GM19238 (cell line): ENCODE measurements around the gene PDGFRA.
A peak's percentile ranks its signal among the peaks of the same experiment; 100 is the strongest.
"Not testable (repeated sequence)": the region's sequence is repeated elsewhere in the genome, so short reads cannot be mapped to it uniquely, and the experiment has no call there.

Experiments
- DNase-seq: peaks from one replicate; pipeline ENCODE4 v3.0.0; 2011; ENCODE audit warnings: low spot score; ENCODE audit not compliant: insufficient read length

The PDGFRA gene

DNA sequence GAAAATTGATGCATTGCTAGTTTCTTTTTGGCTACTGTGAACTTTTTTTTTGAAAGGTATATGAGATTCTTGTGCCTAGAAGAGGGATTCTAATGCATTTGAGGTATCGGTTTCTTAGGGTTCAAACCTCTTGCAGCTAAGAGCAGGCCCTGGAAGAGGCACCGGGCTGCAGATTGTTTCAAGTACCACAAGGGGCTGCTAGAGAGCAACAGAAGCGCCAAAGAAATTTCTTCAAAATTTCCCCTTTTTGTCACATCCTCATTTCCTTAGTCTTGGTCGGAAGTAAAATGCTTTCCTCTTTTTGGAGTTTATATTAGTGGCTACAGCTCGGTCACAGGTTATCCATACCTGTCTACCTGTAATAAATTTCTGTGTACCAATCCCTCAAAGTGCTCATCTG lies 89.8 kb downstream of the PDGFRA start:
- DNase-seq, result peak; percentile 16

GRCh38 chr4:54320826-54321685 lies 92.0 kb downstream of the PDGFRA start:
- no peak for DNase-seq

DNA sequence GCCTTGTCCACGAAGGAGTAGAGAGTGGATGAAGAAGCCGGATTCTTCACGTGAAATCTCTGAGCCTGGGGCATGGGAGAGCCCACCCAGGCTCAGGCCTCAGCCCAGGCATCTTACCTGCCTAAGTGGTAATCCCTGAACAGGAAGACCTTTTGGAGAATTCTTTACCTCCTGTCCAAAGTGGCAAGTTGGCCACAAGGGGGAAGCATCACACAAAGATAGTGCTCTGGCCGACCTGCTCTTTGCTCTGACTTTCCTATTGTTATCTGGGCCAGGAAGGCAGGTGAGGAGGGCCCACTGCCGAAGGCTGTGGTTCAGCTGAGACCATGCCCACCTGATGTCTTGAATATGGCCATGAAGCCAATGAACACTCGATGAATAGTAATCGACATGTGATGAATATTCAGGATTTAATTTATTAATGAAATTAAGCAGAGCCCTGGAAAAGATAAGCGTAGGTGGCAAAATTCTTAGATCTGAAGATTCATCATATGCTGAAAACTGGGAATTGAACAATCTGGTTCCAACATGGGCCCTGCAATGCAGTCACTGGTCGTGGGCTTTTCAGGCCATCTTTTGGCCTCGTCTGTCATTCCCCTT lies 93.8 kb downstream of the PDGFRA start:
- peak; percentile 61 for DNase-seq

DNA sequence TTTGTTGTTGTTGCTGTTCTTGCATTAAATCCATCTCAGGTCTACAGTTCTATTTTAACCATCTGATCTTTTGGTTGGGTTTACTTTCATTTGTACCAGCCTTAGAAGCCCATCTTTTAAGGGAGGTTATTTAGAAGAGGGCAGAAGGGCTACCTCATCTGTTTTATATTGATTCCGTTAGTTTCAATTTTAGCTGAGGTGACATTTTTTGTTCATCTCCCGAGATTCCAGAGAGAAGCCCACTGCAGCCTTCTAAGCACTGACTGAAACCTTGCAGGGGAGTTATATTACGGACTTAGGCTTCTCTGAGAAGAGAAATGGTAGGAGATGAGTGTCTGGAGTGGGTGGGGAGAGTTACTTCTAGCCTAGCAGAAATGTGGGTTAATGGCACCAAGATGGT lies 101.8 kb downstream of the PDGFRA start:
- DNase-seq, result no peak

- no peak for DNase-seq
Measured at GRCh38 chr4:54332542-54332941, 103.4 kb downstream of the PDGFRA start.

DNA sequence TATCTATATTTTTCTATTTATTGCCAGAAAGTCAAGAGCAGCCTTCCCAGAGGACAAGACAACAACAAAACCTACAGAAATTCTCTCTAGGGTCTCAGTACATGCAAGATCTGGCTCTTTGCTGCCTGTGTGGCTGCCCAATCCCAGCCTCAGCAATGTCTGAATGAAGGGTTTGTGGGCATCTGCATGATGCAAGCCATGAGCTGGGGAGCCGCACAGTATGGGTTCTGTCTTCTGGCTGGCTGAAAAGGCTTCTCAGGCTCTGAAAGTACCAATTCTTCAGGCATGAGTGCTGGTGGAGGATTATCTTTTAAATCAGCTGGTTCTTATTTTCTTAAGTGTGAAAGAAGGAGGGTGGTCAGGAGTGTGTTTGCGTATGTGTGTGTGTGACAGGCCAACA lies 104.6 kb downstream of the PDGFRA start:
- DNase-seq, result no peak

- not testable (repeated sequence) for DNase-seq
Measured at GRCh38 chr4:54334769-54335168, 105.7 kb downstream of the PDGFRA start.

- no peak for DNase-seq
Measured at GRCh38 chr4:54337009-54337408, 107.9 kb downstream of the PDGFRA start.

- not testable (repeated sequence) for DNase-seq
Measured at GRCh38 chr4:54342067-54342466, 113.0 kb downstream of the PDGFRA start.
